Brain microvascular endothelial cell (primary cell): ENCODE measurements around the gene KIF2A.

Experiments
- DNase-seq: peaks from one replicate; pipeline ENCODE4 v3.0.0-alpha.2; 2020
- H3K27ac ChIP-seq: fragments of 250-450 bp; sonication (Bioruptor Pico); 2 replicates; pipeline ENCODE4 v1.5.1; 2020; ENCODE audit warnings: mild to moderate bottlenecking, moderate library complexity
- H3K27me3 ChIP-seq: fragments of 250-450 bp; sonication (Bioruptor Pico); replicated peaks from 2 replicates; pipeline ENCODE4 v1.5.1; 2020; ENCODE audit warnings: mild to moderate bottlenecking
- H3K36me3 ChIP-seq: fragments of 250-450 bp; sonication (Bioruptor Pico); replicated peaks from 2 replicates; pipeline ENCODE4 v1.5.1; 2020; ENCODE audit warnings: mild to moderate bottlenecking
- H3K4me3 ChIP-seq: 2 replicates; pipeline ENCODE4 v1.5.1; 2011; ENCODE audit warnings: low read depth, mild to moderate bottlenecking, control low read depth, low read length, moderate library complexity
- CTCF ChIP-seq: IDR thresholded peaks from 2 replicates; pipeline ENCODE4 v1.5.1; 2011; ENCODE audit warnings: low read depth, mild to moderate bottlenecking, moderate library complexity, low read length, control low read depth, inconsistent platforms; ENCODE audit errors: missing control alignments
- in situ Hi-C: cut with HindIII; loops from 2 replicates; pipeline ENCODE4 v1.10.0; 2017; ENCODE audit warnings: low sequenced_read_pairs, low pct_ligation_motif_present

The KIF2A gene

GRCh38 chr5:62265648-62266112 is 40.3 kb upstream of the KIF2A start:
- H3K27me3 ChIP-seq = no peaks in the 10 kb centered on the region
- no peak overlapping the region for H3K4me3 ChIP-seq
- DNase-seq = no peak
- in situ Hi-C loops = no loop called here
- H3K36me3 ChIP-seq = no peaks in the 10 kb centered on the region
- TF ChIP-seq CTCF = no peak
- no peak overlapping the region for H3K27ac ChIP-seq

- in situ Hi-C loops = no loop called here
- Histone ChIP-seq H3K27me3 (no peaks in the 10 kb centered on the region), H3K4me3 (no peak overlapping the region), H3K27ac (no peak overlapping the region), H3K36me3 (no peaks in the 10 kb centered on the region)
- no peak for TF ChIP-seq CTCF
- DNase-seq = no peak
Measured at GRCh38 chr5:62266573-62266972, 39.4 kb upstream of the KIF2A start.

GRCh38 chr5:62268234-62268633 is 37.8 kb upstream of the KIF2A start:
- no peak overlapping the region for H3K4me3 ChIP-seq
- DNase-seq = no peak
- TF ChIP-seq CTCF = no peak

GRCh38 chr5:62268792-62269191 is 37.2 kb upstream of the KIF2A start:
- no peak overlapping the region for H3K27ac ChIP-seq
- H3K4me3 ChIP-seq = no peak overlapping the region
- DNase-seq = no peak
- in situ Hi-C loops = no loop called here
- no peak for TF ChIP-seq CTCF
- H3K27me3 ChIP-seq = no peaks in the 10 kb centered on the region
- H3K36me3 ChIP-seq = no peaks in the 10 kb centered on the region

More at GRCh38 chr5:62268234-62268633, 37.8 kb upstream of the KIF2A start:
- Histone ChIP-seq H3K27ac (no peak overlapping the region), H3K27me3 (no peaks in the 10 kb centered on the region), H3K36me3 (no peaks in the 10 kb centered on the region)
- in situ Hi-C loops = no loop called here

- in situ Hi-C loops = no loop called here
- Histone ChIP-seq H3K4me3 (no peak overlapping the region), H3K27me3 (no peaks in the 10 kb centered on the region), H3K36me3 (no peaks in the 10 kb centered on the region), H3K27ac (no peak overlapping the region)
- no peak for TF ChIP-seq CTCF
- DNase-seq = no peak
Measured at GRCh38 chr5:62271370-62271769, 34.6 kb upstream of the KIF2A start.

GRCh38 chr5:62271870-62272269 is 34.1 kb upstream of the KIF2A start:
- H3K4me3 ChIP-seq = no peak overlapping the region
- H3K27me3 ChIP-seq = no peaks in the 10 kb centered on the region
- peak; percentile 20 for TF ChIP-seq CTCF
- no peaks in the 10 kb centered on the region for H3K36me3 ChIP-seq
- in situ Hi-C loops = no loop called here
- no peak for DNase-seq
- no peak overlapping the region for H3K27ac ChIP-seq
